CD14-positive monocyte (primary cell): Measurements from ENCODE around the gene LRRC58. TPM values are rescaled to one million over a fixed set of nuclear protein-coding genes. Genes with fewer than 3 reads are reported as not detected.

Source experiments
- DNase-seq, 3 donors: peaks; one replicate each; pipeline ENCODE4 v3.0.0-alpha.2; 2011 to 2022
- H2AFZ ChIP-seq: 2 replicates; pipeline ENCODE4 v1.6.0; 2012; ENCODE audit warnings: mild to moderate bottlenecking, low read depth, low read length, inconsistent platforms; ENCODE audit not compliant: insufficient read depth, poor library complexity, severe bottlenecking
- H3K27ac ChIP-seq, 2 donors: 1 replicate in 1 of 2; 2 replicates in 1 of 2; pipeline ENCODE4 v1.5.1; 2012 to 2013; ENCODE audit warnings: low read length in 2 of 2, control low read depth in 1 of 2, inconsistent platforms in 1 of 2, low read depth in 1 of 2, mild to moderate bottlenecking in 1 of 2
- H3K27me3 ChIP-seq, 2 donors: one replicate each; pipeline versions ENCODE4 v1.6.0 to v1.6.1; 2011 to 2013; ENCODE audit warnings: low read length in 2 of 2; ENCODE audit not compliant: control insufficient read depth in 2 of 2, insufficient read depth in 2 of 2
- H3K36me3 ChIP-seq, 2 donors: replicated peaks in 1 of 2; 1 replicate in 1 of 2; 2 replicates in 1 of 2; pipeline versions ENCODE4 v1.5.1 to v1.6.1; 2012 to 2013; ENCODE audit warnings: low read length in 2 of 2, control low read depth in 1 of 2, inconsistent platforms in 1 of 2, mild to moderate bottlenecking in 1 of 2; ENCODE audit not compliant: insufficient read depth in 2 of 2, control insufficient read depth in 1 of 2
- H3K4me1 ChIP-seq, 2 donors: 1 replicate in 1 of 2; 2 replicates in 1 of 2; pipeline versions ENCODE4 v1.5.1 to v1.6.1; 2012 to 2013; ENCODE audit warnings: low read length in 2 of 2, control low read depth in 1 of 2, inconsistent platforms in 1 of 2, mild to moderate bottlenecking in 1 of 2, moderate library complexity in 1 of 2; ENCODE audit not compliant: insufficient read depth in 2 of 2, control insufficient read depth in 1 of 2
- H3K4me2 ChIP-seq: replicated peaks from 2 replicates; pipeline ENCODE3; 2012; ENCODE audit warnings: low read length, moderate library complexity, mild to moderate bottlenecking; ENCODE audit not compliant: poor library complexity, severe bottlenecking; ENCODE audit errors: extremely low read depth
- H3K4me3 ChIP-seq, 3 experiments: fragments of 200-600 bp in 1 of 3; sonication (generic) in 1 of 3; replicated peaks in 1 of 3; 1 replicate in 2 of 3; 2 replicates in 1 of 3; pipeline ENCODE4 v1.5.1; 2011 to 2013; ENCODE audit warnings: low read length in 3 of 3, mild to moderate bottlenecking in 3 of 3, control low read depth in 2 of 3, low read depth in 2 of 3, inconsistent platforms in 1 of 3, moderate library complexity in 1 of 3
- H3K79me2 ChIP-seq: 2 replicates; pipeline ENCODE4 v1.6.0; 2012; ENCODE audit warnings: mild to moderate bottlenecking, control low read depth, inconsistent platforms, low read length, moderate library complexity; ENCODE audit not compliant: insufficient read depth
- H3K9ac ChIP-seq: 2 replicates; pipeline ENCODE4 v1.6.0; 2017; ENCODE audit warnings: low read length, mild to moderate bottlenecking; ENCODE audit not compliant: insufficient read depth, poor library complexity, severe bottlenecking
- H3K9me3 ChIP-seq, 2 donors: replicated peaks in 1 of 2; 1 replicate in 1 of 2; 2 replicates in 1 of 2; pipeline versions ENCODE4 v1.5.1 to v1.6.1; 2012 to 2013; ENCODE audit warnings: low read length in 2 of 2, control low read depth in 1 of 2; ENCODE audit not compliant: control insufficient read depth in 1 of 2, insufficient read depth in 1 of 2
- H4K20me1 ChIP-seq: 2 replicates; pipeline ENCODE4 v1.6.0; 2012; ENCODE audit warnings: mild to moderate bottlenecking, low read length, control low read depth, moderate library complexity; ENCODE audit not compliant: insufficient read depth
- H3K27ac Mint-ChIP-seq, 7 donors: one replicate each; pipeline ENCODE4 v1.8.0; 2020; ENCODE audit warnings: mild to moderate bottlenecking in 7 of 7, mixed read lengths in 7 of 7, moderate library complexity in 6 of 7, inconsistent platforms in 2 of 7
- H3K27me3 Mint-ChIP-seq, 3 donors: one replicate each; pipeline ENCODE4 v1.8.0; 2021 to 2022; ENCODE audit warnings: low read depth in 3 of 3, mild to moderate bottlenecking in 3 of 3, mixed read lengths in 3 of 3, moderate library complexity in 3 of 3, inconsistent platforms in 1 of 3
- H3K36me3 Mint-ChIP-seq, 2 donors: one replicate each; pipeline ENCODE4 v1.8.0; 2020; ENCODE audit warnings: mixed read lengths in 2 of 2, inconsistent platforms in 1 of 2, mild to moderate bottlenecking in 1 of 2
- H3K4me1 Mint-ChIP-seq: one replicate; pipeline ENCODE4 v1.8.0; 2020; ENCODE audit warnings: mild to moderate bottlenecking, mixed read lengths
- H3K4me3 Mint-ChIP-seq, 2 donors: one replicate each; pipeline ENCODE4 v1.8.0; 2020; ENCODE audit warnings: mild to moderate bottlenecking in 2 of 2, mixed read lengths in 2 of 2, moderate library complexity in 1 of 2
- H3K9me3 Mint-ChIP-seq, 7 donors: one replicate each; pipeline ENCODE4 v1.8.0; 2020 to 2022; ENCODE audit warnings: mixed read lengths in 7 of 7, mild to moderate bottlenecking in 6 of 7, moderate library complexity in 6 of 7, inconsistent platforms in 2 of 7
- WGBS: methylation state at CpG from one replicate; pipeline ENCODE4 v1.1.5; 2013; ENCODE audit warnings: missing lambda C conversion rate; ENCODE audit not compliant: insufficient coverage; 5-methylcytosine and 5-hydroxymethylcytosine counted together
- intact Hi-C, 2 donors: fragments of 100-400 bp; cut with micrococcal nuclease; formaldehyde crosslinking; loops; one replicate each; pipeline versions ENCODE4 v1.15.0 to v1.15.1; 2023
- polyA plus RNA-seq, 3 donors: library from polyadenylated mRNA; depleted of rRNA in 1 of 3; unstranded in 2 of 3; stranded (reverse) in 1 of 3; fragments of 300-500 nt in 2 of 3; fragments of >200 nt in 1 of 3; fragmentation: Illumina TruSeq in 2 of 3; gene quantifications; 1 replicate in 2 of 3; 2 replicates in 1 of 3; pipeline ENCODE4 v1.2.3, GENCODE V29; 2012 to 2021
- TF ChIP-seq, protein P1 (sequence below): fragments of 200-600 bp; IDR thresholded peaks from one replicate; pipeline ENCODE4 v1.8.0; 2022; ENCODE audit warnings: antibody characterized with exemption, mild to moderate bottlenecking

The LRRC58 gene
- polyA plus RNA-seq, 3 donors, result 6.5 to 12.4 (median 8.3) TPM

DNA sequence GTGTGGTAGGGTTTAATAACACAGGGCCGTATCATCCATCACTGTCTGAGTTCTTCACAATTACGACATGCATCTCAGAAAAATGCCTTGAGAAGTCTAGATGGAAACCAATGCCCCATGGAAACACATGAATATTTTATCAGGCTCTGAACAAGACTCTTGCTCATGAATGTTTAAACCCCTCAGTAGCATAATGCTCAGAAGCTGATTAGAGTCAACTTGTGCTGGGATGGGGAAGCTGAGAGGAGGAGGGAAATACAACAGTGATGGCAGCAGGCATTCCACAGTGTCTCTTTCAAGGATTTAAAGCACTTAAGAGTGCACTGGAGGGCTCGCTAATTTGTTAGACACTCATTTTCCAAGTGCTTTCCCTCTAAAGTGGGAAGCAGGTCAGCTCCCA, 67.9 kb downstream of the LRRC58 start:
- TF ChIP-seq, protein P1, sequence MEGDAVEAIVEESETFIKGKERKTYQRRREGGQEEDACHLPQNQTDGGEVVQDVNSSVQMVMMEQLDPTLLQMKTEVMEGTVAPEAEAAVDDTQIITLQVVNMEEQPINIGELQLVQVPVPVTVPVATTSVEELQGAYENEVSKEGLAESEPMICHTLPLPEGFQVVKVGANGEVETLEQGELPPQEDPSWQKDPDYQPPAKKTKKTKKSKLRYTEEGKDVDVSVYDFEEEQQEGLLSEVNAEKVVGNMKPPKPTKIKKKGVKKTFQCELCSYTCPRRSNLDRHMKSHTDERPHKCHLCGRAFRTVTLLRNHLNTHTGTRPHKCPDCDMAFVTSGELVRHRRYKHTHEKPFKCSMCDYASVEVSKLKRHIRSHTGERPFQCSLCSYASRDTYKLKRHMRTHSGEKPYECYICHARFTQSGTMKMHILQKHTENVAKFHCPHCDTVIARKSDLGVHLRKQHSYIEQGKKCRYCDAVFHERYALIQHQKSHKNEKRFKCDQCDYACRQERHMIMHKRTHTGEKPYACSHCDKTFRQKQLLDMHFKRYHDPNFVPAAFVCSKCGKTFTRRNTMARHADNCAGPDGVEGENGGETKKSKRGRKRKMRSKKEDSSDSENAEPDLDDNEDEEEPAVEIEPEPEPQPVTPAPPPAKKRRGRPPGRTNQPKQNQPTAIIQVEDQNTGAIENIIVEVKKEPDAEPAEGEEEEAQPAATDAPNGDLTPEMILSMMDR, result no peak
- H3K9me3 ChIP-seq, result peaks cover 0 to 8% of the 10 kb centered on the region in 2 donors
- WGBS, result 92% methylated on average over 2 of the region's 3 CpGs

DNA sequence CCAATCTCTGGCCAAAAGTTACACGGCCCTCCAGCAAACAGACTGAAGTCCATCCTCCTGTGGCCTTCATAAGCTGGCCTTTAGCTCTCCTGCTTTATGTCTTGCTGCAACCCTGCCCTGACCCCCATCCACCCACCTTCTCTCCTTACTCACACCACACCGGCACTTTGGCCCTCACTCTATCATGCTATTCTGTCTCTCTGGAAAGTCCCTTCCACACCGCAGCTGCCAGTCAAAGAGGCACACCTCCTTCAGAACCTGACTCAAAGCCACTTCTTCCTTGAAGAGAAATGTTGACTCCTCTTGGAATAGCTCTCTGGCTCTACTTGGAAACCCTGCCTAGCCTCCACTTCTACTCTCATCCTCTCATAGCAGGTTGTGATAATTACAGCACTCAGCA, 68.6 kb downstream of the LRRC58 start:
- Histone ChIP-seq H3K27me3 (peaks cover 24 to 33% of the 10 kb centered on the region in 2 donors), H2AFZ (no peak overlapping the region), H3K36me3 (no peaks in the 10 kb centered on the region), H3K9me3 (peaks cover 0 to 7% of the 10 kb centered on the region in 2 donors), H3K4me3 (no peak overlapping the region), H4K20me1 (no peaks in the 10 kb centered on the region), H3K27ac (no peak overlapping the region), H3K9ac (no peak overlapping the region), H3K79me2 (no peaks in the 10 kb centered on the region), H3K4me1 (peaks cover 0 to 5% of the 10 kb centered on the region in 2 donors), H3K4me2 (no peak overlapping the region)
- DNase-seq, result no peak
- Mint-ChIP-seq H3K27me3 (peaks cover 30 to 44% (median 32%) of the 10 kb centered on the region in 3 donors), H3K4me1 (peaks cover 5% of the 10 kb centered on the region), H3K27ac (no peak overlapping the region), H3K4me3 (no peak overlapping the region), H3K36me3 (no peaks in the 10 kb centered on the region), H3K9me3 (peaks cover 0 to 6% (median 4%) of the 10 kb centered on the region in 7 donors)
- TF ChIP-seq, protein P1, result no peak
- intact Hi-C loops, result no loop called here
- WGBS, result 97% methylated on average over 3 of the region's 3 CpGs

More for the DNA sequence above, 67.9 kb downstream of the LRRC58 start:
- Histone ChIP-seq H3K4me3 (no peak overlapping the region), H3K36me3 (no peaks in the 10 kb centered on the region), H3K27me3 (peaks cover 31 to 40% of the 10 kb centered on the region in 2 donors), H3K4me2 (no peak overlapping the region), H3K4me1 (peaks cover 0 to 5% of the 10 kb centered on the region in 2 donors), H3K27ac (no peak overlapping the region), H2AFZ (no peak overlapping the region), H3K79me2 (no peaks in the 10 kb centered on the region), H4K20me1 (no peaks in the 10 kb centered on the region), H3K9ac (no peak overlapping the region)
- intact Hi-C loops, result no loop called here
- H3K27ac Mint-ChIP-seq, result no peak overlapping the region
- peaks cover 37 to 51% (median 39%) of the 10 kb centered on the region in 3 donors for H3K27me3 Mint-ChIP-seq
- no peak overlapping the region for H3K4me3 Mint-ChIP-seq
- H3K4me1 Mint-ChIP-seq, result peaks cover 5% of the 10 kb centered on the region
- H3K9me3 Mint-ChIP-seq, result peaks cover 0 to 8% (median 4%) of the 10 kb centered on the region in 7 donors
- DNase-seq, result no peak
- H3K36me3 Mint-ChIP-seq, result no peaks in the 10 kb centered on the region
